HG03025 (cell line): ENCODE measurements around the gene ATE1.

Experiments
- ATAC-seq: cut with Tn5 transposase; IDR thresholded peaks from one replicate; pipeline ENCODE4 v1.9.1; 2021; ENCODE audit warnings: mild to moderate bottlenecking, moderate library complexity; ENCODE audit not compliant: unreplicated experiment, low FRiP score

Gene ATE1

DNA sequence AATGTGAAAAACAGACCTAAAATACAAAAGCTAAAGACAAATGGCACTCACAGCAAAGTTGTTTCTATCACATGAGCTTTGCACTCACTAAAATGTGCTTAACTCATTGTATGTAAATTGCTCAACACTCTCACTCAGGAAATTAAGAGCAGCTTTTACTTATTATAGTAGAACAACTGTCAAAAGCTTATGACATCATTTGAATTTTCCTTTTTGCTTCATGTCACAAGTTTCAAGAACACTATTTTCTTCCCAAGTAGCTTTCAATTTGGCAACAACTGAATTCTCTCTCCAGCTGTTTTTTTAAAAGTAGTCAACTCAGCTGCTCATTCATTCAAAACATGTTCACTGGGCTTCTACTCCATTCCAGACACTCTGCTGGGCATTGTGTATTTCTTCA lies 46.9 kb downstream of the ATE1 start:
- ATAC-seq, result no peak

GRCh38 chr10:121879476-121879875 lies 48.4 kb downstream of the ATE1 start:
- ATAC-seq, result no peak

- no peak for ATAC-seq
Measured at GRCh38 chr10:121873236-121873635, 54.6 kb downstream of the ATE1 start.

GRCh38 chr10:121870413-121870812 lies 57.4 kb downstream of the ATE1 start:
- no peak for ATAC-seq

DNA sequence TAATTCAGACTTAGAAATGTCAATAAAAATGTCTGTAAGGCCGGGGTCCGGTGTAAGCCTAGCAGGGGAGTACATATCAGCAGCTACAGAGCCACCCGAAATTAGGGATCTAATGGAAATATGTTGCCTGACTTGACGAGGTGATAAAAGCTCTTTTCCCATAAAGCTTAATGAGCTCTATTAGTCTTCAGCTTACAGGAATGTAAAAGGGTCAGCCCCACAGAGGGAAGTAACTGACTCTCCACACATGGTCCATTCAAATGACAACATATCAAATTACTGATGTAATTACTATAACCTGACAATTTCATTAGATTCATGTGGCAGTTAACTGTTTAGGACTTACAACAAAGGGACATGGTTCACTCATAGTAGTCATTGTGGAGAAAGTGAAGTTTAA lies 62.3 kb downstream of the ATE1 start:
- no peak for ATAC-seq

DNA sequence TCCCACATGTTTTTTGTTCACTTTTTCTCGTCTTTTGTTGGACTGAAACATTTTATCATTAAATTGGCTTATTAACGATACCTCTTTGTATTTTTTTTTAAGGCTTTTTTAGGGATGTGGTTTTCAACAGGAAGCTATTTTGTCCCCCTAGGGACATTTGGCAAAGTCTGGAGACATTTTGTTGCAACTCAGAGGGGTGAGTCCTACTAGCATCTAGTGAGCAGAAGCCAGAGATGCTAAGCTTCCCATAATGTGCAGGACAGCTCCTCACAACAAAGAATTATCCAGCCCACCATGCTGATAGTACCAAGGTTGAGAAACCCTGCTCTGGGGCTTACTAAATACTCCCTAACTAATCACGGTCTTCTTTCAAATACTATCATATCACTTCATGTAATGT lies 63.2 kb downstream of the ATE1 start:
- ATAC-seq, result no peak

GRCh38 chr10:121864168-121864567 lies 63.7 kb downstream of the ATE1 start:
- no peak for ATAC-seq

- ATAC-seq, result no peak
Measured at GRCh38 chr10:121862649-121863048, 65.2 kb downstream of the ATE1 start.

DNA sequence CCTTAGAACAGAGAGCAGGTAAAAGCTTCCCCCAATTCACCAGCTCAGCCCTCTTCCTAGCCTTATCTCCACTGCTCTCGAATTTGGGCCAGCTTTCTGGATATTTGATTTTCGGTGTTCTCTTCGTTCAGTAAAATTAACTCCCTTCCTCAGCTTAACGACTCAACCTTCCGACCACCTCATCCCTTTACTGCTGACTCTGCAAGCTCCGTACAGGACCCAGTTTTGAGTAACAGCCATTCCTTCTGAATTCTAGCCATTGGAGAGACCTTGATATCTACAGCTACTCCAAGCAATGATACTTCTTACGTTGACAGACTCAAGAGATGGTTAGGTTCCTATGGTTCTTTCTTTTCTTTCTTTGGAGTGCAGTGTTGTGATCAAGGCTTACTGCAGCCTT lies 65.8 kb downstream of the ATE1 start:
- no peak for ATAC-seq

- no peak for ATAC-seq
Measured at GRCh38 chr10:121860810-121861209, 67.0 kb downstream of the ATE1 start.

GRCh38 chr10:121854809-121855445 lies 72.9 kb downstream of the ATE1 start:
- no peak for ATAC-seq

GRCh38 chr10:121853950-121854349 lies 73.9 kb downstream of the ATE1 start:
- ATAC-seq, result no peak

DNA sequence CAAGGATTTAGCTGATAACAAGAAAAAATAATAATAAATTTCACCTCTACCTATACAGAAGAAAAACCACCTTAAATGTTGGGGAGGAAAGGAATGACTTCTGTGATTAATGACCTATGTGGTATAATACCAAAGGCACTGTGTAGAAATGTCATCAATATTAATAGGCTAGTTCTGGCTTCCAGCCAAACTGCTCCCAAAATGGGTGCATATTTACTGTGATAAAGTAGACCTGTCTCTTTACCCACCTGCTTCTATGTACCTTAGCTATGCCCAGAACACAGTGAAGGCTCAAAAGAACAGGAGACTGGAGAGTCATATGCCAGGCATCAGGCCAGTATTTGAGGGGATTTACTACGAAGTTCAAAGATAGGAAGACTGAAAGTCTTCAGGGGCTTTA lies 76.0 kb downstream of the ATE1 start:
- ATAC-seq, result no peak

DNA sequence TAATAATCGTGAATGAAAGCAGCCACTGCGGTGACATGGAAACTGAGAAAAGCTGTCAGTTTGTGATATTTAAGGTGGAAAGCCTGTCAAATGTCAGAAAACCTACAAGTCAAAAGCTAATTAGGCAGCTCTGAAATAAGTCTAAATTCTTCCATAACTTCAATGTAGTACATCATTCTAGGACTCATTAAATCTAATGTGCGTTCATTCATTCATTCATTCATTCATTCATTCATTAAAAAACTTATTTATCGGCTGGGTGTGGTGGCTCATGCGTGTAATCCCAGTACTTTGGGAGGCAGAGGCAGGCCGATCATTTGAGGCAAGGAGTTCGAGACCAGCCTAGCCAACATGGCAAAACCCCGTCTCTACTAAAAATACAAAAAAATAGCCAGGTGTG lies 79.7 kb downstream of the ATE1 start:
- ATAC-seq, result no peak

DNA sequence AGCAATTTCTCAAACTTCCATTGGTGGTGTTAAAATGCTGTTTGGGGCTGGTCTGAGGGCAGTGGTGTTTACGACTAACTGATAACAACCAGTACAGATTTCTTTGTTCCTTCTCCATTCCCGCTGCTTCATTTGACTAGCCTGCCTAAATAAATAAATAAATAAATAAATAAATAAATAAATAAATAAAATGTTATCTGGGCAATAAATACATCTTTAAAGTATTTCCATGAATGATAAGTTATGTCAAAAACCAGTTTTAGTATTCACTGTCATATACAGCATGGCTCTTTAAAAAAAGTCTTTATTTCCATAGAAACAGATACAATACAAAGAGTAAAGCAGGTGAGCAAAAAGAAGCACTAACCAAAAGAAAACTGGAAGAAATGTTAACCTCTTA lies 81.3 kb downstream of the ATE1 start:
- no peak for ATAC-seq

DNA sequence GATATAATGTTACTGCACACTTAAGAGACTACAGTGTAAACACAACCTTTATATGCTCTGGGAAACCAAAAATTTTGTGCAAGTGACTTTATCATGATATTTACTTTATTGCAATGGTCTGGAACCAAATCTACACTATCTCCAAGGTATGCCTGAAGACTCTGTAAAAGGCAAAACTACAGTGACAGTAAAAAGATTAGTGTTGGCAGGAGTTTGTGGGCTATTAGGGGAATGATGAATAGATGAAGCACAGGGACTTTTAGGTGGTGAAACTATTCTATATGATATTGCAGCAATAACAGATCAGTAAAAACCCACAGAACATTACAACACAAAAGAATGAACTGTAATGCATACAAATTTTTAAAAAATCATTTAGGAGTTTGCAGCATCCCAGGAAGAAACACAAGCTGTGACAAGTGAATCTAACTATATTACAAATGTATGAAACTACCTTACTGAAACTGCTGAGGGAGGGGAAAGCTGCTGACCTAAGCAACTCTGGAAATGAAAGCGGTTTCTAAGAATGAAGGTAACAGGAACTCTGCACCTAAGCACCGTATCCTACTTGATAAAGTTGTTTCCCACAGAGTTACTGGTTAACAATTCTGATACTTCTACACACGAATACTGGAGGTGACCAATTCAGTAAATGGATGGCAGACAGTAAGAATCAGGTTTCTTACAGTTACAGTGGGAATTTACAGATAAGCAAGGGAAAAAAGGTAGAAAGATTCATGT lies 82.6 kb downstream of the ATE1 start:
- ATAC-seq, result no peak

DNA sequence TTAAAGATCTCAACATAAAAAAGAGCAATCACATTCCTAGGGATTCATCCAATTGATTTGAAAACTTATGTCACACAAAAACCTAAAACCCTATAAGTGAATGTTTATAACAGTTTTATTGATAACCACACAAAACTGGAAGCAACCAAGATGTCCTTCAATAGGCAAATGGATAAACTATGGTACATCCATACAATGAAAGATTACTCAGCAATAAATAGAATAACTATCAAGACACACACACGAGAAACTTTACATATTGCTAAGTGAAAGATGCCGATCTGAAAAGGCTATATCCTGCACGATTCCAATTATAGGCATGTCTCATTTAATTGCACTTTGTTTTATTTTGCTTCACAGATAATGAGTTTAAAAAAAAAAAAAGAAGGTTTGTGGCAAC lies 83.3 kb downstream of the ATE1 start:
- ATAC-seq, result no peak

DNA sequence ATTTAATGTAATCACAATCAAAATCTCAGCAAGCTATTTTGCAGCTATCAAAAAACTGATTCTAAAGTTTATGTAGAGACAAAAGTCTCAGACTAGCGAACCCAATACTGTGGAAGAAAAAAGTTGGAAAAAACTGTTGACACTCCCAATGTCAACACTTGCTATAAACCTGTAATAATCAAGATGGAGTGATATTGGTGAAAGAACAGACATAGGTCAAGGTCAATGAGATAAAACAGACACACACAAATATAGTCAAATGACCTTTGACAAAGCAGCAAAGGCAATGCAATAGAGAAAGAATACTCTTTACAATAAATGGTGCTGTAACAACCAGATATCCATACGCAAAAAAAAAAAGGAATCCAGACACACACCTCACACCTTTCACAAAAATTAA lies 84.5 kb downstream of the ATE1 start:
- no peak for ATAC-seq

DNA sequence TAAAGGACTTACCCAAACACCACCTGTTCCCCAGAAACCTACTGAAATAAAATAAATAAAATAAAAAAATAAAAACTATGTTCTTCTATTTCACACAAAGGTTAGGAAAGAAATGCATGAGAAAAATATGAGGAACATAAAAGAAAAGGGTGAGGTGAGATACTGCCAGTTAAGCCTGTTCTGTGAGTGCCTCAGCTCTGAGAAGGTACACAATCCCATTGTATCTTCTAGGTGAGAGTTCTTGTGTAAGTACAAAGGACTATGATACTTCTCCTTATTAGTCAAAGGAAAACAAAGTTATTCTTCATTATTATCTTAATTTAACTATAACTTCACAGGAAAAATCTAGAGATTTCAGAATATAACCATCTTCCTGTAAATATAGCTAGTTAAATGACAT lies 86.0 kb downstream of the ATE1 start:
- no peak for ATAC-seq

DNA sequence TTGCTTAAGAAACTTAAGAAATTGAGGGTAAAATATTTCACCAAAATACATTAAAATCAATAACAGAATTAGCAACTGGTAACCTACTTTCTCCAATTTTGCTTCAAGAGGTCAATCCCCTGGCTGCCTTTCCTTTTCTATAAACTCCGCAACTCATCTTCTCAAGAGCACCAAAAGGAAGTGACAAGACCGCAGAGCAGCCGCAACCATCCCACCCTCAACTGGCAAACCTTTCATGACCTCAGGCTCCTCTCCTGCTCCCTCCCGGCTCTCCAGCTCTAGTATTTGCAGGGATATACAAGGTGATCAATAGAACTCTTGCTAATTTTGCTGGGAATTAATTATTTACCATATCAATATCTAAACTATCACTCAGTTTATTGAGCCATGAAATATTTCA lies 88.9 kb downstream of the ATE1 start:
- no peak for ATAC-seq

DNA sequence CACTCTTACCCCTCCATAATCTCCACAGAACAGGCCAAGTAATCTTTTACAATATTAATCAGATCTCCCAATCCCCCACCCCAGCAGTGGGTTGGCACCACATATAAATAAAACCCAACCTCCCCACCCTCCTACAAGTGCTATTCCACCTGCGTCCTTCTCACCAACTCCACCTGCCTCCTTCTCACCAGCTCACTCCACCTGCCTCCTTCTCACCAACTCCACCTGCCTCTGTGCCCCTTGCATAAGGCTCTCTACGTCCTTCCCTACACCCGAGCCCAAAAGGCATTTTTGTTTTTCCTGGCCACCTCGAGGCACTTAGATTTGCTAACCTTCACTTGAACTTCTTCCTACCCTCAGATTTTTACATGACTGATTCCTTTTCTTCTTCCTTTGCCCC lies 89.7 kb downstream of the ATE1 start:
- ATAC-seq, result no peak

DNA sequence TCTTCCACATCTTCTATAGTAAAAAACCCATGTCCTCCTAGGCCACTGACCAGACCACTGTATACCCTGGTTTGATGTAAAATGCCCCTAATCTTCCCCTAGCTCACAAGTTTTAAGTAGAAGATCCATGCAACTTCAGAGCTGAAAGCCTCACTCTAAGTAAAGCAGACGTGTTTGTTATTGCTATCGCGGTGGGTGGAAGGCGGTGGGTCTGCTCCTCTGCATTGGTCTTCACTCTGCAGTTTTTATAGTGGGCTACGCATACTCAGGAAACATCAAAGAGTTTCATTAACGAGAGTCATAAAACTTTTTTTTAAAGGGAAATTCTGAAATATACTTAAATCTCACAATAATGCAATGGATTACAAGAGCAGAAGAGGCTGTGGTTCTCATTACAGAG lies 91.7 kb downstream of the ATE1 start:
- no peak for ATAC-seq
